ENCODE measurements around the gene TRIM65.

DNA sequence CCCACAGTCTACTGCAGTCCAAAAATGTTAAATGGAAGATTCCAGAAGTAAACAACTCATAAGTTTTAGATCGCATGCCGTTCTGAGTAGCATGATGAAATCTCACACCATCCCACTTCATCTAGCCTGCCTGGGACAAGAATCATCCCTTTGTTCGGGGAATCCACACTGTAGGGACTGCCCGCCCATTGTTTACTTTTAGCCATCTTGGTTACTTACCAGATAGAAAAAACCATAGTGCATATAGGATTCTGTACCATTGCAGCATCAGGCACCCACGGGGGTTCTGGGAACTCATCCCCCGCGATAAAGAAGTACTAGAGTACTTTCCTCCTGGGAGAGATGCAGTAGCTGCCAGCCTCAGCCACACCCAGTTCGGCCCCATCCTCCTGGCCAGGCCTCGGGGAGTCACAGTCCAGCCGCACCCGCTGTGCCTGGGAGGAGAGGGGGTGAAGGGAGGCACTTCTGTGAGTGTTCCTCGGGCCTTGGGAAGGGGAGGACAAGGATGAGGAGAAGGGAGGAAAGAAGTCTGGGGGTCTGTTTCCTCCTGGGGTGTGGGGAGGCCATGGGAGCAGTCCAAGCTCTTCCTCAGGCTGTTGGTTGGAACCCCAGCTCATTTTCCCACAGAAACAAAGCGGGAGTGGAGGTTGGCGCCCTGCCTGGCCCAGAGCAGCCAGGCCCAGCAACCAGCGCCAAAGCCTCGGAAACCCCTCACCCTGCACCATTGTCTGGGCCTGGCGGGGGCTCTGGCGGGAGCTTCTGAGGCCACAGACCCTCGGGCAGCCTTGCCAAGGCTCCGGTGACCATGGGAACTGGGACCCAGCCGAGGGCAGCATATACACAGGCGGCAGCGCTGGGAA lies 27.2 kb downstream of the TRIM65 start:
- TF ChIP-seq, protein P1, sequence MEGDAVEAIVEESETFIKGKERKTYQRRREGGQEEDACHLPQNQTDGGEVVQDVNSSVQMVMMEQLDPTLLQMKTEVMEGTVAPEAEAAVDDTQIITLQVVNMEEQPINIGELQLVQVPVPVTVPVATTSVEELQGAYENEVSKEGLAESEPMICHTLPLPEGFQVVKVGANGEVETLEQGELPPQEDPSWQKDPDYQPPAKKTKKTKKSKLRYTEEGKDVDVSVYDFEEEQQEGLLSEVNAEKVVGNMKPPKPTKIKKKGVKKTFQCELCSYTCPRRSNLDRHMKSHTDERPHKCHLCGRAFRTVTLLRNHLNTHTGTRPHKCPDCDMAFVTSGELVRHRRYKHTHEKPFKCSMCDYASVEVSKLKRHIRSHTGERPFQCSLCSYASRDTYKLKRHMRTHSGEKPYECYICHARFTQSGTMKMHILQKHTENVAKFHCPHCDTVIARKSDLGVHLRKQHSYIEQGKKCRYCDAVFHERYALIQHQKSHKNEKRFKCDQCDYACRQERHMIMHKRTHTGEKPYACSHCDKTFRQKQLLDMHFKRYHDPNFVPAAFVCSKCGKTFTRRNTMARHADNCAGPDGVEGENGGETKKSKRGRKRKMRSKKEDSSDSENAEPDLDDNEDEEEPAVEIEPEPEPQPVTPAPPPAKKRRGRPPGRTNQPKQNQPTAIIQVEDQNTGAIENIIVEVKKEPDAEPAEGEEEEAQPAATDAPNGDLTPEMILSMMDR (IDR thresholded peaks at IDR 0.05): no peak
- TF ChIP-seq POLR2A (IDR thresholded peaks at IDR 0.05): no peak

Measured in adrenal gland (tissue), 5 donors.